Stomach (tissue), 4 donors: ENCODE data around the gene CBLB.

Source experiments
- CTCF ChIP-seq, 7 experiments: fragments of 450-650 bp in 4 of 7; fragments of 200-600 bp in 3 of 7; sonication (generic) in 3 of 7; IDR thresholded peaks; one replicate each; pipeline ENCODE4 v1.5.1; 2016 to 2019; ENCODE audit warnings: antibody characterized with exemption in 7 of 7, control low read depth in 2 of 7, mild to moderate bottlenecking in 1 of 7
- EP300 ChIP-seq: sonication (generic); formaldehyde crosslinking; IDR thresholded peaks from one replicate; pipeline ENCODE4 v1.6.1; 2017; ENCODE audit warnings: antibody characterized with exemption
- POLR2A ChIP-seq, 4 donors: fragments of 450-650 bp; IDR thresholded peaks; one replicate each; pipeline ENCODE4 v1.6.1; 2016; ENCODE audit warnings: antibody characterized with exemption in 4 of 4, control low read depth in 2 of 4, mild to moderate bottlenecking in 1 of 4, moderate library complexity in 1 of 4

DNA sequence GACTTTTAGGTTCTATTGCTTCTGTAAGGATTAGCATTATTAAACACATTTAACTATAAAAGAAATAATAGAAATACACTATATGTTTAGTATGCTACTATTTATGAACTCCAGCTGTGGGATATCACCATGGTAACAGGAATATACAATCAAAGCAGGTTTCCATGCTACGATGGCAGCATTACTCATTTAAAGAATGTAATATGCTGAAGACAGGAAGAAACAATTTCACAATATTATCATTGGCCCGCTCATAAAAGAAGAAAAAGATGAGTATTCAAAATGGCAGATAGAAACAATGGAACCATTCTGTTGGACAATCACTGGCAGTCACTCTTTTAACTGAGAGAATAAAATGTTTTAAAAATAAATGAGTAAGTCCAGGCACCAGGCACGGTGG lies 153.4 kb downstream of the CBLB start:
- no peak for TF ChIP-seq CTCF (IDR thresholded peaks at IDR 0.05)
- no peak for TF ChIP-seq POLR2A (IDR thresholded peaks at IDR 0.05)
- TF ChIP-seq EP300 = no peak
